HuH-7.5 (cell line): Measurements from ENCODE around the gene FZD8.

Experiments used
- DNase-seq: peaks from one replicate; pipeline ENCODE4 v3.0.0; 2011; ENCODE audit warnings: low spot score

The FZD8 gene

DNA sequence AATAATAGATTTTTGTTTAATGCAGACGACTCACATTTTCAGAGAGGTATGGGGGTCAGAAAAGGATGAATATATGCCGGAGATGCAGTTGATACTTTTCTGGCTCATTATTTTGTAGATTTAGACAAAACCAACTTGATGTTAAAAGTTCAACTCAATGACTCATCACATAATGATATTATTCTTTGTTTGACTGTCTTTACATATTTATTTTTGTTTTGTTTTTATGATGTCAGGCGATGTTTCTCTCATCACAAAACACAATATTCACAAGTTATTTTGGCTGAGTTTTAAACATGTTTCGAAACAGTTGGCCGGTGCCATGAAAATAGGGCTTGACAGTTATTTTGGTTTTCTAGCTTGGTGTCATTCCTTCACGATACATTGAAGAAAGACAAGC is 35.7 kb downstream of the FZD8 start:
- DNase-seq: no peak

DNA sequence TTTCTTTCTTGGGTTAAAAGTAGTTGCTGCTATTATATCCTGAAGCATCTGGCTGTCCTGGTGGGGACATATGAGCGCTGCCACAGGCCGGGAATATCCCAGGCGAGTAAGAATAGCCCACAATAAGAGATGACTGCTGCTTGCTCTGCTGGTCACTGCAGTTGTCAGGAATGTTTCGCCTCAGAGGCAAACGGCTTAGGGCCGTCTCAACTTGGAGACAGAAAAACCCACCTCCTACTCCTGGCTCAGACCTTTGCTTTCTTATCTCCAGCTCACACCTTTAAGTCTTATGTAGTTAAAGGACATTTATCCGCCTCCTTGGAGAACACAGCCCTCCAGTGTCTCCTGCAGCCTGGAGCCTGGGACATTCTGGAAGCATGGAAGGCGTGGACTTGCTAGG is 36.9 kb downstream of the FZD8 start, which contains the start of gene GJD4:
GJD4 (plus strand) TSS at position 151 of the 400 bp plus-strand sequence; CDS start at position 378, 227 bp downstream.
- no peak for DNase-seq

DNA sequence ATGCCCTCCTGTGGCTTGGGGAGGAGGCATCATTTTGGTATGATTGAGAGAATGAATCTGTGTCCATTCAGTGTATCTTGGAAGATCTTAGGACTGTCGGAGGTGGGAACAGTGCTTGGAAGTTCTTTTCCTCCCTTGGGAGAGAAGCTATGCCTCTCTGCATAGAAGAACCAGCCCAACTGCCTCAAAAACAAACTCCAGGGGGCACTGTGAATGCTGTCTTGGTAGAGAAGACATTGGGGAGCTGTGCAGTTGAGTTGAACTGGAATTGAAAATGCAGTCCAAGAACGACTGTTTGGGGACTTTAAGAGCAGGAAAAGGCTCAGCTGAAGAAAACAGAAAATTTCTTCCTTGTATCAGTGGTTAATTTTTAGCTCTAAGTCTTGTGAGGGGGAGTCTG is 41.9 kb downstream of the FZD8 start:
- DNase-seq: no peak

DNA sequence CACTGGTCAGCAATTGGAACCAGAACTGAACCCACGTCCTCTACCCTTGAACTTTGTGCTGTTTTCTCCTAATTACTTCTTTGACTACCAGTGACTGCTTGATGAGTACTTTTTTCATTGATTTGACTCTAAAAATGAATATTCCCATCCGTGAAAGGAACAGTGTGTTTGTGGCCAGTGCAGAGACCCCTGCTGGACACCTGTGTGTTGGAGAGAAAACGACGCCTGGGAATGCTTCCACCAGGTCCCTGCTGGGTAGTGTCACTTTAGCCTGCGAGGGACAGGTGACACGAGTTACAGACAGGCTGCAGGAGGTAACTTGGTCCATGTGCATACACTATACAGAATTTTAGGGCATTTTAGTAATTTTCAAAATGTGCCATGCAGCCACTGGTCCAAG is 43.7 kb downstream of the FZD8 start:
- DNase-seq: no peak

DNA sequence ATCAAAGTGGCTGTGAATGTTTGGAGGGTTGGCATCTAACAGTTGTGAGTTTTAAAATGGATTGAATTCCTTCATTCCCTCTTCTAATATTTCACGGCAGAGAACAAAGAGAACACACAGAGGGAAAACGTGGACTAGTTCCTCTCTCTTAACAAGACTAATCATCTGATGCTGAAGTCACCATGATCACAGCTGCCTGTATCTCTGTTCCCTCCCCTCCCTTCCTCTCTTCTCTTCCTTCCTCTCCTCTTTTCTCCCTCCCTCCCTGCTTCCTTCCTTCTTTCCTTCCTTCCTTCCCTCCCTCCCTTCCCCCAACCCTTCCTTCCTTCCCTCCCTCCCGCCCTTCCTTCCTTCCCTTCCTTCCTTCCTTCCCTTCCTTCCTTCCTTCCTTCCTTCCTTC is 47.0 kb downstream of the FZD8 start:
- no peak for DNase-seq

DNA sequence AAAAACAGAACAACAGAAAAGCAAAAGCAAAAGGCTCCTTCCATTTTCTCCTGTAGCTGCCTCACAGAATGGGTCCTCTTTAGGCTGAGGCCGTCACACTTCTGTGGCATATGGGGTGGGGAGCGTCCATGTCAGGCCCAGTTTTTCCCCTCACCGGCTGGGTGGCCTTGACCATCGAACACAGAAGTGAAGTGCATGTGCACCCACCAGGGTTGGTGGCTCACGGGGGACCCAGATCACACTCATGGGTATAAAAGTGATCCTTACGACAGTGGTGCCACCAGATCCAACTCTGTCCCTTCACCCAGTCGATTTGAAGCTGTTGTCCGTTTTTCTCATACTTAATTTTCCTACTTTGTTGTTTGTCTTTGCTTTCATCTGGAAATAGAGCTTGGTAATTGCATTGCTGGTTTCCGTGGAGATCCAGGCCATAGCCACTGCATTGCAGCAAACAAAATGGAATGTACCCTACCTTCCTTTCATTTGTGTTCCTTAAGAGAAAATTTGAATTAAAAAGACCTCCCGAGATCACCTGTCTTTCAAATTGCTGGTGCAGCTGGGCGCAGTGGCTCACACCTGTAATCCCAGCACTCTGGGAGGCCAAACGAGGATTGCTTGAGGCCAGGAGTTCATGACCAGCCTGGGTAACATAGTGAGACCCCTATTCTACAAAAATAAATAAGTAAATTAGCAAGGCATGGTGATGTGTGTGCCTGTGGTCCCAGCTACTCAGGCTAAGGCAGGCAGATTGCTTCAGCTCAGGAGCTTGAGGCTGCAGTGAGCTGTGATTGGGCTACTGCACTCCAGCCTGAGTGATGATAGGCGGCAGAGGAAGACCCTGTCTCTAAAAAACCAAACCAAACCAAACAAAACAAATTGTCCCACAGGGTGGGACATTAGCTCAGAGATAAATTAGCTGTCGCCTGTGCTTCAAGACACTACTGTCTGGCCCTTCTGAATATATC is 47.7 kb downstream of the FZD8 start:
- no peak for DNase-seq

DNA sequence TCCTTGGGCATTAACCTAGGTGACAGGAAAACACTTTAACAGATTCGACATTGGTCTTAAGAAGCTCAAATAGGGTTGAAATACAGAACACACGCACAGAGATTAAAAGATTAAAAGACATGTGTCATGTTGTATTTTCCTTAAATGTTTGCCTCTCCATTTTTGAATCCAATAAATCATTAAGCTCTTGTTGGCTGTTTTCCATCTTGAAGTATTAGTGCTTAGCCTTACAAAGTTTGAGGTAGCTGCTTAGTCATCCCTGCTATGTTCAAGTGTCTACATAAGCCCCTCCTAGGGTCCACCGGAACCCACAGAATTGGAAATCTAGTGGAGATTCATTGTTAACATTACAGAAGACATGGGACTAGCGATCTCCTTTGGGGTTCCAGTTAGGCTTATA is 49.7 kb downstream of the FZD8 start:
- DNase-seq: no peak

DNA sequence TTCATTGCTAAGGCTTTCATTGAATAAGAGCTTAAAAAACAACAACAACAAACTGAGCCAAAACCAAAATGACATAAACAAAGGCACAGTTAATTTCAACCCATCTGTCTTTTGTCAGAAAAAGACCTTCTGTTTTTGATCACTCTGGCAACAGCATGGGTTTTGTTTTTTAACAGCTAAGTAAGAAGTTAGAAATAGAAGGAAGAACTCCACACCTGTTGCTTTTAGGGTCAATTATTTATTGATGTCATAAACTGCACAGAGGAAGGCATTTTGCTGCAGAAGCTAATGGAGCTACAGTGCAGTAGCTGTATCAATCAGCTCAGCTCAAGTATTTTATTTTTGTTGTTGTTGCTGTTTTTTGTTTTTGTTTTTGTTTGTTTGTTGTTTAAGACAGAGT is 53.3 kb downstream of the FZD8 start:
- no peak for DNase-seq
